ENCODE data around the gene SHLD1. TPM values are rescaled to one million over a fixed set of nuclear protein-coding genes. Genes with fewer than 3 reads are reported as not detected.
"Not testable (repeated sequence)": the region's sequence is repeated elsewhere in the genome, so short reads cannot be mapped to it uniquely, and the experiment has no call there.

The SHLD1 gene
- total and polyA plus RNA-seq, 4 donors = 6.2 to 9.0 (median 8.6) TPM

DNA sequence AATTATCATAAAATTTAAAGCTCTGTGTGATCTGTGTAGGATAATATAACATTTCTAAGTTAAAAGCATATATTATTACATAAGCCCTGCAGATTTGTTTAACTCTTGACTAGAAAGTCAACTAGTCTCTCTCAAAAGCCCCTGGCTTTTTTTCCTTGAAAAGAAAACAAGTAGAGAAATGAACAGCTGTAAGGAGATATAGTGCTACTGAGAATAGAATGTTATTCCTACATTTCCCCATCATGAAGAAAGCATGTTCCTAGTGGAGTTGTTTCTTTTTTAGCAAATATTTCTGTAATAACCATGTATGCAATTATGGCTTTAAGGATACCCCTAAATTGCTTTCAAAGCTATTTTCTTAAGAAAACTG is 37.6 kb downstream of the SHLD1 start:
- DNase-seq (ENCODE audit: low read depth in 4 of 6, low spot score in 6 of 6) = peak in 1 of 6 donors; percentile 32
- Histone ChIP-seq H3K27me3 (ENCODE audit: control insufficient read depth, insufficient read depth, low read length) (no peaks in the 10 kb centered on the region), H3K27ac (ENCODE audit: low read depth, low read length) (no peak overlapping the region), H3K4me3 (ENCODE audit: low read depth, low read length) (no peak overlapping the region), H3K36me3 (ENCODE audit: control insufficient read depth, insufficient read depth, low read length) (peaks cover 4% of the 10 kb centered on the region), H3K9me3 (ENCODE audit: control insufficient read depth, insufficient read depth, low read length) (no peaks in the 10 kb centered on the region), H3K4me1 (ENCODE audit: control insufficient read depth, insufficient read depth, low read length) (peaks cover 9% of the 10 kb centered on the region)

- DNase-seq (ENCODE audit: low read depth in 4 of 6, low spot score in 6 of 6) = peak; percentile 66 to 97 (median 82)
- peaks cover 4% of the 10 kb centered on the region for H3K36me3 ChIP-seq (ENCODE audit: control insufficient read depth, insufficient read depth, low read length)
- no peaks in the 10 kb centered on the region for H3K9me3 ChIP-seq (ENCODE audit: control insufficient read depth, insufficient read depth, low read length)
- H3K4me1 ChIP-seq (ENCODE audit: control insufficient read depth, insufficient read depth, low read length) = peaks cover 9% of the 10 kb centered on the region
- WGBS (ENCODE audit: insufficient coverage) = 0% methylated on average over 1 of the region's 3 CpGs
- no peaks in the 10 kb centered on the region for H3K27me3 ChIP-seq (ENCODE audit: control insufficient read depth, insufficient read depth, low read length)
- H3K27ac ChIP-seq (ENCODE audit: low read depth, low read length) = no peak overlapping the region
- H3K4me3 ChIP-seq (ENCODE audit: low read depth, low read length) = no peak overlapping the region
These were observed 38.2 kb downstream of the SHLD1 start for GRCh38 chr20:5788385-5788895.

GRCh38 chr20:5789827-5790226 is 39.6 kb downstream of the SHLD1 start:
- H3K9me3 ChIP-seq (ENCODE audit: control insufficient read depth, insufficient read depth, low read length) = no peaks in the 10 kb centered on the region
- H3K4me1 ChIP-seq (ENCODE audit: control insufficient read depth, insufficient read depth, low read length) = peaks cover 9% of the 10 kb centered on the region
- no peak for DNase-seq (ENCODE audit: low read depth in 4 of 6, low spot score in 6 of 6)
- H3K27ac ChIP-seq (ENCODE audit: low read depth, low read length) = no peak overlapping the region
- WGBS (ENCODE audit: insufficient coverage) = 83% methylated on average over 1 of the region's 2 CpGs
- no peaks in the 10 kb centered on the region for H3K36me3 ChIP-seq (ENCODE audit: control insufficient read depth, insufficient read depth, low read length)
- H3K4me3 ChIP-seq (ENCODE audit: low read depth, low read length) = no peak overlapping the region
- no peaks in the 10 kb centered on the region for H3K27me3 ChIP-seq (ENCODE audit: control insufficient read depth, insufficient read depth, low read length)

GRCh38 chr20:5793916-5794315 is 43.7 kb downstream of the SHLD1 start:
- Histone ChIP-seq H3K4me3 (ENCODE audit: low read depth, low read length) (no peak overlapping the region), H3K36me3 (ENCODE audit: control insufficient read depth, insufficient read depth, low read length) (no peaks in the 10 kb centered on the region), H3K9me3 (ENCODE audit: control insufficient read depth, insufficient read depth, low read length) (no peaks in the 10 kb centered on the region), H3K4me1 (ENCODE audit: control insufficient read depth, insufficient read depth, low read length) (no peaks in the 10 kb centered on the region), H3K27me3 (ENCODE audit: control insufficient read depth, insufficient read depth, low read length) (no peaks in the 10 kb centered on the region), H3K27ac (ENCODE audit: low read depth, low read length) (no peak overlapping the region)
- WGBS (ENCODE audit: insufficient coverage) = no CpG with 5 or more reads among the region's 2 CpGs
- DNase-seq (ENCODE audit: low read depth in 4 of 6, low spot score in 6 of 6) = no peak

DNA sequence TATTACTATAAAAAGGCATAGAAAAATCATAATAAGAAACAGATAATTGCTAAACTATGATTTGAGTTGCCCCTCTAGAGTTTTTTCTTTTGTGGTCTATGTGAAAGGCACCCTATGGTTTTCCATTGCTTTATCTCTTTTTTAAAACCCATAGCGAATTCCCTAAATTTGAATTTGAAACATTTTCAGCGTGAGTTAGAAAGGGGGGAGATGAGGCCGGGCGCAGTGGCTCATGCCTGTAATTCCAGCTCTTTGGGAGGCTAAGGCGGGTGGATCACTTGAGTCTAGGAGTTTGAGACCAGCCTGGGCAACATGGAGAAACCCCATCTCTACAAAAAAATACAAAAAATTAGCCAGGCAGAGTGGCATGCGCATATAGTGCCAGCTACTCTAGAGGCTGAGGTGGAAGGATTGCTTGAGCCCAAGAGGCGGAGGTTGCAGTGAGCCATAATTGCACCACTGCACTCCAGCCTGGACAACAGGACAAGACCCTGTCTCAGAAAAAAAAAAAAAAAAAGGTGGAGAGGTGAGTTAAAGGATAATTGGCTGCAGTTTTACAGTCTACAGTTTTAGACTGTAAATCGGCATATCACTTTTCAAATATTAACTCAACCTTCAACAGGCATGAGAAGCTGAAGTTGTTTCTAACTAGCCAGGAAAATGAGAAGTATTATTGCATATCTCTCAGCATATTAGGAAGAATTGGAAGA is 46.3 kb downstream of the SHLD1 start:
- Histone ChIP-seq H3K9me3 (ENCODE audit: control insufficient read depth, insufficient read depth, low read length) (no peaks in the 10 kb centered on the region), H3K27me3 (ENCODE audit: control insufficient read depth, insufficient read depth, low read length) (no peaks in the 10 kb centered on the region), H3K36me3 (ENCODE audit: control insufficient read depth, insufficient read depth, low read length) (no peaks in the 10 kb centered on the region), H3K4me1 (ENCODE audit: control insufficient read depth, insufficient read depth, low read length) (no peaks in the 10 kb centered on the region), H3K4me3 (ENCODE audit: low read depth, low read length) (no peak overlapping the region), H3K27ac (ENCODE audit: low read depth, low read length) (no peak overlapping the region)
- peak in 1 of 6 donors; percentile 76 for DNase-seq (ENCODE audit: low read depth in 4 of 6, low spot score in 6 of 6)
- 76% methylated on average over 5 of the region's 8 CpGs for WGBS (ENCODE audit: insufficient coverage)

GRCh38 chr20:5797165-5797564 is 47.0 kb downstream of the SHLD1 start:
- Histone ChIP-seq H3K9me3 (ENCODE audit: control insufficient read depth, insufficient read depth, low read length) (no peaks in the 10 kb centered on the region), H3K27me3 (ENCODE audit: control insufficient read depth, insufficient read depth, low read length) (no peaks in the 10 kb centered on the region), H3K27ac (ENCODE audit: low read depth, low read length) (no peak overlapping the region), H3K4me1 (ENCODE audit: control insufficient read depth, insufficient read depth, low read length) (no peaks in the 10 kb centered on the region), H3K4me3 (ENCODE audit: low read depth, low read length) (no peak overlapping the region), H3K36me3 (ENCODE audit: control insufficient read depth, insufficient read depth, low read length) (no peaks in the 10 kb centered on the region)
- no peak for DNase-seq (ENCODE audit: low read depth in 4 of 6, low spot score in 6 of 6)
- no CpG with 5 or more reads among the region's 1 CpG for WGBS (ENCODE audit: insufficient coverage)

DNA sequence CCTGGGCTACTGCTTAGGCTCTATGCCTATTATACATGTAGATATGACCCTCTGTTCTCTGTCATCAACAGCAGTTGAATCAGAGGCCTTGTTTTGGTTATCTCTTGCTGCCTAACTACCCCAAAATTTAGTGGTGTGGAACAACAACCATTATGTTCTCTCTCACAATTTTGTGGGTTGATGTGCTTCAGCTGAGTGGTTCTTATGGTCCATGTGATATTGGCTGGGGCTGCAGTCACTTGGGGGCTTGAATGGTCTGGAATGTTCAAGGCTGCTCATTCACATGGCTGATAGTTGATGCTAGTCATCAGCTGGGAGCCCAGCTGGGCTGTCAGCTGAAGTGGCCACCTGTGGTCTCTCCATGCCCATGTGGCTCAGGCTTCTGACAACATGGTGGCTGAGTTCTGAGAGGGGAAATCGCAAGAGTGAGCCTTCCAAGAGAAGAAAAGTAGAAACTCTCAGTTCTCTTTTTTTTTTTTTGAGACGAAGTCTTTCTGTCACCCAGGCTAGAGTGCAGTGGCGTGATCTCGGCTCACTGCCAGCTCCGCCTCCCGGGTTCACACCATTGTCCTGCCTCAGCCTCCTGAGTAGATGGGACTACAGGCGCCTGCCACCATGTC is 47.8 kb downstream of the SHLD1 start:
- Histone ChIP-seq H3K9me3 (ENCODE audit: control insufficient read depth, insufficient read depth, low read length) (no peaks in the 10 kb centered on the region), H3K4me3 (ENCODE audit: low read depth, low read length) (no peak overlapping the region), H3K36me3 (ENCODE audit: control insufficient read depth, insufficient read depth, low read length) (peaks cover 2% of the 10 kb centered on the region), H3K4me1 (ENCODE audit: control insufficient read depth, insufficient read depth, low read length) (no peaks in the 10 kb centered on the region), H3K27ac (ENCODE audit: low read depth, low read length) (no peak overlapping the region), H3K27me3 (ENCODE audit: control insufficient read depth, insufficient read depth, low read length) (no peaks in the 10 kb centered on the region)
- 78% methylated on average over 5 of the region's 7 CpGs for WGBS (ENCODE audit: insufficient coverage)
- peak in 1 of 6 donors; percentile 28 for DNase-seq (ENCODE audit: low read depth in 4 of 6, low spot score in 6 of 6)

- 100% methylated on average over 2 of the region's 13 CpGs for WGBS (ENCODE audit: insufficient coverage)
- not testable (repeated sequence) for H3K4me3 ChIP-seq (ENCODE audit: low read depth, low read length); H3K36me3 ChIP-seq (ENCODE audit: control insufficient read depth, insufficient read depth, low read length); H3K4me1 ChIP-seq (ENCODE audit: control insufficient read depth, insufficient read depth, low read length); H3K27me3 ChIP-seq (ENCODE audit: control insufficient read depth, insufficient read depth, low read length); H3K27ac ChIP-seq (ENCODE audit: low read depth, low read length); H3K9me3 ChIP-seq (ENCODE audit: control insufficient read depth, insufficient read depth, low read length); DNase-seq (ENCODE audit: low read depth in 4 of 6, low spot score in 6 of 6)
These were observed 53.6 kb downstream of the SHLD1 start for GRCh38 chr20:5803754-5804303.

DNA sequence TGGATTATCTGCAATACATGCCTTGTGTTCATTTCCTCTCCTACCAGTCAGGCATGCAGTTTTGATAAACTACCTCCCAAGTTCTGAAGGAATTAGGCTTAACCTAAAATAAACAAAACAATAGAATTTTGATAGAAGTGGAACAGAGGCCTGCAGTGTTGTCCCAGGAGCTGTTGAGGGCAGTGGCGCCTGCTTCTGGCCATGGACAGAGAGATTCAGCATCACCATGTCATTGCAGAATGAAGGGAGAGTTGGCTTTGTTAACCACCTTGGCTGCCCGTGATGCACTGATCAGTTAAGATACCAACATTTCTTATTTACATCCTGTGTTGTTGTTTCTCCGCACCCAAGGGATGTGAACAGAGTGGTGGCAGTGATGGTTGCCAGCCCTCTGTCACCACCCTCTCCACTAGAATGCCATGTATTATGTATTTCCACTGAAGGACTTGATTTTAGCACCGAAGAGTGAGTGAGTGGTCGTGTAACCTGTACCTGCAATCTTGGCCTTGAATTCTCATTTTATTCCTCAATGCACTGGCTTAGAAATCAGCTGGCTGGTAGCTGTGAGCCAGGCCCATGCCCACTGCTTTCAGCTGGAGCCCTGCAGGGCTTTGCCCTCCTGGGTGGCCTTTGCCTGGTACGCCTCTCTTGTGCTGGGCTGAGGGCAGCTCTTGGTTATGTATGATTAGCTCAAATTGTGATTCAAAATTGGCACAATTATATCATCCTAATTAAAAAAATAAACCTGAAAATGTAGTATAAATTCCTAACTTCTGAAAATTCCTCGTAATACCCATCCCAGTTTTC is 56.5 kb downstream of the SHLD1 start:
- Histone ChIP-seq H3K4me3 (ENCODE audit: low read depth, low read length) (no peak overlapping the region), H3K4me1 (ENCODE audit: control insufficient read depth, insufficient read depth, low read length) (no peaks in the 10 kb centered on the region), H3K27ac (ENCODE audit: low read depth, low read length) (no peak overlapping the region), H3K36me3 (ENCODE audit: control insufficient read depth, insufficient read depth, low read length) (peaks cover 2% of the 10 kb centered on the region), H3K27me3 (ENCODE audit: control insufficient read depth, insufficient read depth, low read length) (no peaks in the 10 kb centered on the region), H3K9me3 (ENCODE audit: control insufficient read depth, insufficient read depth, low read length) (no peaks in the 10 kb centered on the region)
- 80% methylated on average over 4 of the region's 7 CpGs for WGBS (ENCODE audit: insufficient coverage)
- DNase-seq (ENCODE audit: low read depth in 4 of 6, low spot score in 6 of 6) = no peak
